K562 (cell line): ENCODE measurements around the gene WNT7B. TPM values are rescaled to one million over a fixed set of nuclear protein-coding genes. Genes with fewer than 3 reads are reported as not detected.

Experiments
- ATAC-seq: fragments of 200-7000 bp; cut with Tn5 transposase; 3 replicates; pipeline ENCODE4 v1.9.1; 2020; ENCODE audit warnings: moderate library complexity
- BruUV-seq: library from RNA; stranded (reverse); fragments of 400-500 nt; replicated peaks from 2 replicates; lab custom pipeline; 2021; lab: Mats Ljungman, UMichigan
- CTCF ChIA-PET: fragments of 300-600 bp; formaldehyde crosslinking; extraction: SDS; loops from one replicate; lab custom pipeline; 2021; ENCODE audit warnings: low intra/inter-chr PET ratio; lab: Yijun Ruan, JAX
- POLR2A ChIA-PET: fragments of 300-600, 350-650 bp; sonication (Branson Sonifier 250); formaldehyde crosslinking; extraction: SDS; loops from one replicate; lab custom pipeline; 2021; ENCODE audit warnings: antibody characterized with exemption, inconsistent platforms; lab: Yijun Ruan, JAX
- DNase-seq, 4 experiments: peaks; one replicate each; pipeline versions ENCODE4 v3.0.0 to v3.0.0-alpha.2; 2011 to 2018; ENCODE audit warnings: low spot score in 3 of 4, mixed read lengths in 3 of 4; ENCODE audit errors: extremely low read depth in 1 of 4
- FAIRE-seq: peaks from 2 replicates; lab custom pipeline; 2011; peaks lifted over from hg19 to GRCh38; lab: Jason Lieb, UNC
- H2AFZ ChIP-seq: 2 replicates; pipeline ENCODE4 v1.6.0; 2011; ENCODE audit warnings: low read depth, low read length, control low read depth, inconsistent platforms
- H3K27ac ChIP-seq: fragments of 200-600 bp; 3 replicates; pipeline ENCODE4 v1.8.0; 2011; ENCODE audit warnings: low read depth, mild to moderate bottlenecking, control low read depth, inconsistent platforms, low read length, moderate library complexity, mixed read lengths; ENCODE audit errors: extremely low read depth
- H3K27me3 ChIP-seq, 2 experiments: fragments of 300-600 bp in 1 of 2; 2 replicates in 1 of 2; 3 replicates in 1 of 2; pipeline versions ENCODE4 v1.6.0 to v1.8.0; 2011; ENCODE audit warnings: inconsistent platforms in 2 of 2, low read length in 2 of 2, mild to moderate bottlenecking in 1 of 2, mixed read lengths in 1 of 2, moderate library complexity in 1 of 2; ENCODE audit not compliant: control insufficient read depth in 2 of 2, insufficient read depth in 2 of 2
- H3K36me3 ChIP-seq: fragments of 300-600 bp; 3 replicates; pipeline ENCODE4 v1.8.0; 2011; ENCODE audit warnings: mild to moderate bottlenecking, low read length, inconsistent platforms; ENCODE audit not compliant: control insufficient read depth, insufficient read depth
- H3K4me1 ChIP-seq, 2 experiments: fragments of 200-600 bp in 1 of 2; replicated peaks in 1 of 2; 2 replicates in 1 of 2; 3 replicates in 1 of 2; pipeline versions ENCODE4 v1.5.1 to v1.8.0; 2011; ENCODE audit warnings: inconsistent platforms in 2 of 2, low read length in 2 of 2, mild to moderate bottlenecking in 1 of 2, mixed read lengths in 1 of 2, moderate library complexity in 1 of 2; ENCODE audit not compliant: control insufficient read depth in 2 of 2, insufficient read depth in 2 of 2
- H3K4me2 ChIP-seq: 2 replicates; pipeline ENCODE4 v1.6.1; 2011; ENCODE audit warnings: low read length, control low read depth, inconsistent platforms, mixed read lengths; ENCODE audit not compliant: insufficient read depth
- H3K4me3 ChIP-seq: fragments of 200-600 bp; sonication (generic), shearing (Covaris generic); 2 replicates; pipeline ENCODE4 v1.5.1; 2016; ENCODE audit warnings: control low read depth, inconsistent platforms
- H3K79me2 ChIP-seq: fragments of 200-600 bp; 3 replicates; pipeline ENCODE4 v1.8.0; 2011; ENCODE audit warnings: low read length, inconsistent platforms; ENCODE audit not compliant: control insufficient read depth, insufficient read depth
- H3K9ac ChIP-seq, 2 experiments: 2 replicates each; pipeline versions ENCODE4 v1.6.0 to v1.6.1; 2011; ENCODE audit warnings: low read depth in 2 of 2, low read length in 2 of 2, control low read depth in 1 of 2, inconsistent platforms in 1 of 2, mild to moderate bottlenecking in 1 of 2, mixed read lengths in 1 of 2; ENCODE audit not compliant: insufficient read depth in 1 of 2
- H3K9me1 ChIP-seq: one replicate; pipeline ENCODE4 v1.6.0; 2011; ENCODE audit warnings: inconsistent platforms, mild to moderate bottlenecking, low read length, moderate library complexity; ENCODE audit not compliant: control insufficient read depth, insufficient read depth
- H3K9me3 ChIP-seq: replicated peaks from 2 replicates; pipeline ENCODE4 v1.5.1; 2011; ENCODE audit warnings: low read depth, low read length, inconsistent platforms; ENCODE audit not compliant: control insufficient read depth, insufficient read depth
- H4K20me1 ChIP-seq: replicated peaks from 2 replicates; pipeline ENCODE4 v1.6.1; 2011; ENCODE audit warnings: low read length, inconsistent platforms, mixed read lengths; ENCODE audit not compliant: control insufficient read depth, insufficient read depth
- BCLAF1 ChIP-seq, 2 experiments: fragments of 450-650 bp in 1 of 2; IDR thresholded peaks; 2 replicates each; pipeline ENCODE4 v1.6.1; 2011 to 2017; ENCODE audit warnings: low read depth in 2 of 2, antibody characterized with exemption in 1 of 2, borderline replicate concordance in 1 of 2, low read length in 1 of 2, mild to moderate bottlenecking in 1 of 2, mixed read lengths in 1 of 2; ENCODE audit not compliant: control insufficient read depth in 1 of 2
- CC2D1A ChIP-seq: fragments of 450-650 bp; IDR thresholded peaks from 2 replicates; pipeline ENCODE4 v1.6.1; 2017; ENCODE audit warnings: mild to moderate bottlenecking
- CREB5 ChIP-seq: fragments of 250-450 bp; sonication (Bioruptor Pico); IDR thresholded peaks from 2 replicates; pipeline ENCODE4 v1.5.0; 2020; ENCODE audit warnings: mild to moderate bottlenecking
- DLX4 ChIP-seq: fragments of 250-450 bp; sonication (Bioruptor Pico); IDR thresholded peaks from 2 replicates; pipeline ENCODE4 v1.6.1; 2021; ENCODE audit warnings: mild to moderate bottlenecking
- RREB1 ChIP-seq: fragments of 250-450 bp; sonication (Bioruptor Pico); IDR thresholded peaks from 2 replicates; pipeline ENCODE4 v1.4.0; 2020
- ZNF79 ChIP-seq: fragments of 250-450 bp; sonication (Bioruptor Pico); IDR thresholded peaks from 2 replicates; pipeline ENCODE4 v1.4.0; 2020; ENCODE audit warnings: low read depth, mild to moderate bottlenecking, moderate library complexity
- WGBS: fragments of 100-300 bp; shearing (Covaris generic); methylation state at CpG from one replicate; pipeline ENCODE4 v1.1.6; 2016; ENCODE audit warnings: low coverage, mixed read lengths; ENCODE audit not compliant: insufficient coverage; ENCODE audit errors: missing lambda C conversion rate; 5-methylcytosine and 5-hydroxymethylcytosine counted together
- in situ Hi-C: fragments of 300-500 bp; cut with MboI; formaldehyde crosslinking; loops from 4 replicates; pipeline ENCODE4 v1.15.0; 2018; ENCODE audit warnings: inconsistent platforms, mixed read lengths
- intact Hi-C: fragments of 100-400 bp; cut with micrococcal nuclease; formaldehyde crosslinking; loops from 2 replicates; pipeline ENCODE4 v1.14.2; 2022
- polyA plus RNA-seq, 8 experiments: library from polyadenylated mRNA; depleted of rRNA in 4 of 8; stranded (reverse) in 5 of 8; unstranded in 3 of 8; fragments of >200 nt; fragmentation: Nextera tagmentation in 2 of 8; fragmentation: Illumina TruSeq in 1 of 8; extraction: Ambion mirVana in 2 of 8; extraction: Trizol in 1 of 8; gene quantifications; 2 replicates each; pipeline versions ENCODE4 v1.2.1 to v1.2.3, GENCODE V29; 2011 to 2014; ENCODE audit warnings: inconsistent platforms in 1 of 8, missing spikeins in 1 of 8
- total RNA-seq, 7 experiments: library from RNA; depleted of rRNA in 6 of 7; stranded (reverse); fragments of >200 nt in 6 of 7; fragmentation: Illumina TruSeq in 2 of 7; extraction: Trizol in 2 of 7; gene quantifications; 2 replicates each; pipeline versions ENCODE4 v1.2.1 to v1.2.3, GENCODE V29; 2011 to 2021; ENCODE audit warnings: low replicate concordance in 1 of 7

The WNT7B gene
- total and polyA plus RNA-seq, 9 of the 15 experiments (the other 6 are each of a cell fraction or from before 2014, with no cell fraction given) = not detected

DNA sequence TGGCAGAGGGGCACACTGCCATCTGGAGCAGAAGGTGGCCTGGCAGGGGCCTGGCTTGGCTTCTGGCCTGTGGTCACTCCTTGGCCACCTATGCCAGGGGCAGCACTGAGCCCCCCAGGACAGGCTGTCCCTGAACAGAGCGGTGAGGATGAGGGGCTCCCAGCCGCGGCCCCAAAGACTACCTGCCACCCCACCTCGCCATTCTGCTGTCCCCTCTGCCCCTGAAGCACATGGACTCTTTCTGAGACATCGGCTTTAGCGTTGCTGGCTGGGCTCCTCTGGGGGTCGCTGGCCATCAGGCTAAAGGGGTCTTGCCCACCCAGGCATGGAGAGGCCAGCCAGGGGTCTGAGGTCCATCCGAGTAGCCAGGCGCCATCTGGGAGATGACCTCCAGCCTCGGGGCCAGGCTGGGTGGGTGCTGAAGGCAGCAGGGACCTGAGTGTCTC is 87.8 kb downstream of the WNT7B start:
- CTCF ChIA-PET = interaction anchor here (0.5 kb wide), 1 partner anchor 1512 kb away, joined by 3 read pairs; no protein-coding TSS in a partner anchor
- Histone ChIP-seq H2AFZ (no peak overlapping the region), H4K20me1 (peaks cover 6% of the 10 kb centered on the region), H3K9me1 (no peaks in the 10 kb centered on the region), H3K27ac (no peak overlapping the region), H3K27me3 (peaks cover 2 to 34% of the 10 kb centered on the region in 2 experiments), H3K4me1 (peaks cover 0 to 15% of the 10 kb centered on the region in 2 experiments; a peak in 2 of 5 replicates), H3K9me3 (no peaks in the 10 kb centered on the region), H3K9ac (no peak overlapping the region), H3K4me3 (no peak overlapping the region), H3K4me2 (no peak overlapping the region), H3K36me3 (no peaks in the 10 kb centered on the region), H3K79me2 (no peaks in the 10 kb centered on the region)
- POLR2A ChIA-PET = no interaction called here
- 12% methylated on average over 6 of the region's 10 CpGs for WGBS
- intact Hi-C loops (no loop called here), in situ Hi-C loops (no loop called here)
- FAIRE-seq (no peak), DNase-seq (no peak), ATAC-seq (no peak)
- no TSS peak for BruUV-seq
- TF ChIP-seq ZNF79 (CRISPR knock-in tag) (no peak), CREB5 (no peak), DLX4 (CRISPR knock-in tag) (no peak), RREB1 (CRISPR knock-in tag) (no peak), BCLAF1 (IDR thresholded peaks at IDR 0.05; ENCODE audit: borderline replicate concordance in 1 of 2, control insufficient read depth in 1 of 2, low read depth in 2 of 2, low read length in 1 of 2) (no peak), CC2D1A (no peak)
